Umbilical cord (tissue), 2 donors: ENCODE results near the gene CSAG3. TPM values are rescaled to one million over a fixed set of nuclear protein-coding genes. Genes with fewer than 3 reads are reported as not detected.

Experiments
- DNase-seq: peaks from one replicate; pipeline ENCODE4 v3.0.0-alpha.2; 2015; ENCODE audit warnings: low spot score
- total RNA-seq: library from RNA; depleted of rRNA; stranded (reverse); fragments of >200 nt; gene quantifications from one replicate; pipeline ENCODE4 v1.2.3, GENCODE V29; 2014; ENCODE audit warnings: low replicate concordance; ENCODE audit not compliant: insufficient read depth

The CSAG3 gene
- total RNA-seq, 1 donor from 2014 or later = not detected

GRCh38 chrX:152806035-152806434, 47.0 kb downstream of the CSAG3 start:
- no peak for DNase-seq

Other genes with a start within 250 kb of the CSAG3 start
- gene GABRQ, start 121.3 kb upstream of the CSAG3 start, total RNA-seq = 0.96 TPM
- 1.2 TPM for gene MAGEA3, start 60.4 kb upstream of the CSAG3 start, total RNA-seq
- gene CSAG2, start 49.9 kb upstream of the CSAG3 start, total RNA-seq = not detected
- gene MAGEA2B, start 44.6 kb upstream of the CSAG3 start, total RNA-seq = not detected
- 2.6 TPM for gene CSAG1, start 25.5 kb upstream of the CSAG3 start, total RNA-seq
- not detected for gene MAGEA12, start 25.5 kb upstream of the CSAG3 start, total RNA-seq
- gene MAGEA2, start 5.4 kb upstream of the CSAG3 start, total RNA-seq = 0.24 TPM
- not detected for gene MAGEA6, start 10.5 kb downstream of the CSAG3 start, total RNA-seq
- gene CETN2, start 71.5 kb downstream of the CSAG3 start, total RNA-seq = 32.3 TPM
- gene NSDHL, start 71.8 kb downstream of the CSAG3 start, total RNA-seq = 3.1 TPM
- gene ZNF185, start 138.8 kb downstream of the CSAG3 start, total RNA-seq = 25.3 TPM
- gene PNMA5, start 234.9 kb downstream of the CSAG3 start, total RNA-seq = 0.24 TPM